HepG2 (cell line): ENCODE measurements around the gene TWIST2. TPM values are rescaled to one million over a fixed set of nuclear protein-coding genes. Genes with fewer than 3 reads are reported as not detected.
A peak's percentile ranks its signal among the peaks of the same experiment; 100 is the strongest.

Experiments
- ATF1 ChIP-seq: IDR thresholded peaks from 2 replicates; pipeline ENCODE4 v1.6.1; 2016; ENCODE audit warnings: mild to moderate bottlenecking, control low read depth
- ATF7 ChIP-seq, 2 experiments: fragments of 450-650 bp in 1 of 2; sonication (generic) in 1 of 2; formaldehyde crosslinking in 1 of 2; IDR thresholded peaks; 2 replicates each; pipeline versions ENCODE4 v1.4.0 to v1.6.1; 2016 to 2020; ENCODE audit warnings: antibody characterized with exemption in 1 of 2, mild to moderate bottlenecking in 1 of 2, missing genetic modification reagents in 1 of 2
- CEBPG ChIP-seq: IDR thresholded peaks from 2 replicates; pipeline ENCODE4 v1.6.1; 2016
- CREB1 ChIP-seq, 2 experiments: fragments of 450-650 bp in 1 of 2; IDR thresholded peaks; 2 replicates each; pipeline ENCODE4 v1.6.1; 2016 to 2017; ENCODE audit warnings: control low read depth in 1 of 2, mild to moderate bottlenecking in 1 of 2, missing compliant biosample characterization in 1 of 2, missing genetic modification characterization in 1 of 2
- ESRRA ChIP-seq: sonication (generic); formaldehyde crosslinking; IDR thresholded peaks from 2 replicates; pipeline ENCODE4 v1.5.1; 2020; ENCODE audit warnings: mild to moderate bottlenecking, low read depth, missing genetic modification reagents
- FOXA1 ChIP-seq, 2 experiments: fragments of 450-650 bp in 1 of 2; sonication (generic) in 1 of 2; formaldehyde crosslinking in 1 of 2; IDR thresholded peaks; 2 replicates each; pipeline versions ENCODE4 v1.4.0 to v1.6.1; 2016 to 2020; ENCODE audit warnings: missing genetic modification reagents in 1 of 2
- FOXK2 ChIP-seq: fragments of 450-650 bp; IDR thresholded peaks from 2 replicates; pipeline ENCODE4 v1.6.1; 2016
- GPN1 ChIP-seq: sonication (generic); formaldehyde crosslinking; IDR thresholded peaks from 2 replicates; pipeline ENCODE4 v1.5.1; 2020; ENCODE audit warnings: missing genetic modification reagents, borderline replicate concordance
- MEF2D ChIP-seq: sonication (generic); formaldehyde crosslinking; IDR thresholded peaks from 2 replicates; pipeline ENCODE4 v1.5.1; 2020; ENCODE audit warnings: mild to moderate bottlenecking, missing genetic modification reagents
- MLXIP ChIP-seq: sonication (generic); formaldehyde crosslinking; IDR thresholded peaks from 2 replicates; pipeline ENCODE4 v1.9.0; 2021; ENCODE audit warnings: missing genetic modification reagents, borderline replicate concordance
- REL ChIP-seq: sonication (generic); formaldehyde crosslinking; conservative IDR thresholded peaks from 2 replicates; pipeline ENCODE4 v1.8.0; 2022; ENCODE audit warnings: mild to moderate bottlenecking, missing genetic modification reagents, moderate library complexity
- SMARCC2 ChIP-seq: fragments of 450-650 bp; IDR thresholded peaks from 2 replicates; pipeline ENCODE4 v1.6.1; 2017; ENCODE audit warnings: antibody characterized with exemption, mild to moderate bottlenecking
- SRSF1 ChIP-seq: fragments of 200-400 bp; formaldehyde crosslinking; optimal IDR thresholded peaks from 2 replicates; pipeline ENCODE3; 2017; ENCODE audit warnings: mild to moderate bottlenecking, low read depth, low read length, moderate library complexity
- TFAP4 ChIP-seq: sonication (generic); IDR thresholded peaks from 2 replicates; pipeline ENCODE4 v1.6.1; 2016; ENCODE audit warnings: low read depth, borderline replicate concordance
- TMF1 ChIP-seq: sonication (generic); formaldehyde crosslinking; IDR thresholded peaks from 2 replicates; pipeline ENCODE4 v1.8.1; 2022; ENCODE audit warnings: low read depth, missing genetic modification reagents
- U2AF2 ChIP-seq: fragments of 200-400 bp; formaldehyde crosslinking; IDR thresholded peaks from 2 replicates; pipeline ENCODE4 v1.6.1; 2017; ENCODE audit warnings: low read depth, mild to moderate bottlenecking, low read length
- ZBTB25 ChIP-seq: IDR thresholded peaks from 2 replicates; pipeline ENCODE4 v1.6.1; 2018; ENCODE audit warnings: missing genetic modification reagents
- ZBTB3 ChIP-seq: sonication (generic); formaldehyde crosslinking; IDR thresholded peaks from 2 replicates; pipeline ENCODE4 v1.4.0; 2020; ENCODE audit warnings: low read depth, mild to moderate bottlenecking, moderate library complexity, missing genetic modification reagents, borderline replicate concordance
- ZBTB42 ChIP-seq: sonication (generic); formaldehyde crosslinking; IDR thresholded peaks from 2 replicates; pipeline ENCODE4 v1.5.0; 2020; ENCODE audit warnings: mild to moderate bottlenecking, missing genetic modification reagents
- ZFP1 ChIP-seq: IDR thresholded peaks from 2 replicates; pipeline ENCODE4 v1.6.1; 2016
- ZFP36L2 ChIP-seq: sonication (generic); formaldehyde crosslinking; IDR thresholded peaks from 2 replicates; pipeline ENCODE4 v1.4.0; 2020; ENCODE audit warnings: missing genetic modification reagents
- ZNF260 ChIP-seq: sonication (generic); formaldehyde crosslinking; IDR thresholded peaks from 2 replicates; pipeline ENCODE4 v1.4.0; 2020; ENCODE audit warnings: missing genetic modification reagents, low read depth, mild to moderate bottlenecking, borderline replicate concordance
- ZNF282 ChIP-seq: fragments of 450-650 bp; IDR thresholded peaks from 2 replicates; pipeline ENCODE4 v1.6.1; 2018; ENCODE audit not compliant: partially characterized antibody
- ZNF549 ChIP-seq: sonication (generic); formaldehyde crosslinking; IDR thresholded peaks from 2 replicates; pipeline ENCODE4 v1.5.0; 2020; ENCODE audit warnings: missing genetic modification reagents
- ZNF558 ChIP-seq: sonication (generic); formaldehyde crosslinking; IDR thresholded peaks from 2 replicates; pipeline ENCODE4 v1.9.0; 2022; ENCODE audit warnings: mild to moderate bottlenecking, missing genetic modification reagents, borderline replicate concordance
- ZNF768 ChIP-seq: sonication (generic); formaldehyde crosslinking; IDR thresholded peaks from 2 replicates; pipeline ENCODE4 v1.4.0; 2020; ENCODE audit warnings: missing genetic modification reagents
- ZNF781 ChIP-seq: sonication (generic); formaldehyde crosslinking; IDR thresholded peaks from 2 replicates; pipeline ENCODE4 v1.5.1; 2020; ENCODE audit warnings: borderline replicate concordance, mild to moderate bottlenecking, missing genetic modification reagents; ENCODE audit errors: not compliant biosample characterization
- polyA plus RNA-seq, 8 experiments: library from polyadenylated mRNA; depleted of rRNA in 3 of 8; stranded (reverse) in 7 of 8; unstranded in 1 of 8; fragments of >200 nt; fragmentation: Illumina TruSeq in 4 of 8; extraction: Trizol in 4 of 8; gene quantifications; 2 replicates each; pipeline versions ENCODE4 v1.2.1 to v1.2.3, GENCODE V29; 2011 to 2016; ENCODE audit warnings: low read depth in 4 of 8, missing spikeins in 1 of 8, mixed read lengths in 1 of 8; ENCODE audit not compliant: insufficient read depth in 1 of 8
- total RNA-seq, 5 experiments: library from RNA; depleted of rRNA; stranded (reverse); fragments of >200 nt; fragmentation: Illumina TruSeq; extraction: Trizol; gene quantifications; 2 replicates each; pipeline ENCODE4 v1.2.3, GENCODE V29; 2016; ENCODE audit warnings: low read depth in 1 of 5
- TF ChIP-seq, protein P1 (sequence below): sonication (generic); formaldehyde crosslinking; IDR thresholded peaks from 2 replicates; pipeline ENCODE4 v1.5.0; 2020; ENCODE audit warnings: missing genetic modification reagents

TWIST2 gene
- total and polyA plus RNA-seq, 2 of the 13 experiments (the other 11 are each of a cell fraction or from before 2014, with no cell fraction given), result 0.08 to 0.11 TPM

- TF ChIP-seq TFAP4 (no peak), ATF1 (CRISPR knock-in tag) (no peak), ESRRA (no peak), ZFP36L2 (CRISPR knock-in tag) (no peak), ZFP1 (CRISPR knock-in tag) (no peak), ZBTB42 (CRISPR knock-in tag) (no peak), MEF2D (CRISPR knock-in tag) (no peak), ZBTB3 (CRISPR knock-in tag) (no peak), ZNF282 (peak; percentile 88), FOXA1 (IDR thresholded peaks at IDR 0.05) (peak; percentile 40; the same call in 1 of the 2 replicates), FOXA1 (CRISPR knock-in tag; IDR thresholded peaks at IDR 0.05) (no peak), ZNF558 (no peak), SMARCC2 (no peak), TMF1 (CRISPR knock-in tag) (no peak), REL (CRISPR knock-in tag) (no peak), ZNF781 (CRISPR knock-in tag) (no peak), SRSF1 (no peak), ZNF768 (CRISPR knock-in tag) (no peak), FOXK2 (peak; percentile 46; the same call in 1 of the 2 replicates), ZNF549 (CRISPR knock-in tag) (no peak), U2AF2 (no peak), ATF7 (IDR thresholded peaks at IDR 0.05) (0 out of 2 replicates have a peak, but pooled peaks have one; percentile 6), ATF7 (CRISPR knock-in tag; IDR thresholded peaks at IDR 0.05) (no peak), GPN1 (no peak), MLXIP (no peak), CEBPG (no peak), ZNF260 (no peak), ZBTB25 (CRISPR knock-in tag) (no peak), CREB1 (IDR thresholded peaks at IDR 0.05) (0 out of 2 replicates have a peak, but pooled peaks have one; percentile 26), CREB1 (CRISPR knock-in tag; IDR thresholded peaks at IDR 0.05) (no peak)
- TF ChIP-seq, protein P1, sequence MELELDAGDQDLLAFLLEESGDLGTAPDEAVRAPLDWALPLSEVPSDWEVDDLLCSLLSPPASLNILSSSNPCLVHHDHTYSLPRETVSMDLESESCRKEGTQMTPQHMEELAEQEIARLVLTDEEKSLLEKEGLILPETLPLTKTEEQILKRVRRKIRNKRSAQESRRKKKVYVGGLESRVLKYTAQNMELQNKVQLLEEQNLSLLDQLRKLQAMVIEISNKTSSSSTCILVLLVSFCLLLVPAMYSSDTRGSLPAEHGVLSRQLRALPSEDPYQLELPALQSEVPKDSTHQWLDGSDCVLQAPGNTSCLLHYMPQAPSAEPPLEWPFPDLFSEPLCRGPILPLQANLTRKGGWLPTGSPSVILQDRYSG (CRISPR knock-in tag), result no peak
Measured at GRCh38 chr2:238903141-238903540, 55.3 kb downstream of the TWIST2 start (continued).
